Measurements from ENCODE around the gene P2RY12. TPM values are rescaled to one million over a fixed set of nuclear protein-coding genes. Genes with fewer than 3 reads are reported as not detected.

P2RY12 gene
- total and polyA plus RNA-seq, 2 donors (not counting 3 experiments of a cell fraction or from before 2014, with no cell fraction given), result not detected

- Histone ChIP-seq H3K9me3 (replicated peaks; ENCODE audit: control insufficient read depth, insufficient read depth, low read length) (no peaks in the 10 kb centered on the region), H3K9me1 (replicated peaks; ENCODE audit: control insufficient read depth, extremely low read depth, insufficient read depth, low read length) (no peaks in the 10 kb centered on the region), H3K27me3 (ENCODE audit: control insufficient read depth in 2 of 2, insufficient read depth in 2 of 2, low read length in 2 of 2) (no peaks in the 10 kb centered on the region), H3K36me3 (ENCODE audit: control insufficient read depth in 2 of 2, extremely low read depth in 1 of 2, insufficient read depth in 2 of 2, low read length in 2 of 2) (no peaks in the 10 kb centered on the region), H3K4me2 (ENCODE audit: insufficient read depth, low read length) (no peak overlapping the region), H3K4me1 (ENCODE audit: control insufficient read depth, extremely low read depth, insufficient read depth, low read length) (no peaks in the 10 kb centered on the region), H3K4me3 (replicated peaks in 1 of 3; ENCODE audit: insufficient read depth in 1 of 3, low read depth in 1 of 3, low read length in 3 of 3) (no peak overlapping the region), H3K27ac (ENCODE audit: insufficient read depth, low read depth, low read length) (no peak overlapping the region), H2AFZ (ENCODE audit: low read depth, low read length) (no peak overlapping the region), H4K20me1 (replicated peaks; ENCODE audit: control insufficient read depth, extremely low read depth, insufficient read depth, low read length) (no peaks in the 10 kb centered on the region), H3K79me2 (ENCODE audit: control insufficient read depth, insufficient read depth, low read length) (no peaks in the 10 kb centered on the region), H3K9ac (replicated peaks; ENCODE audit: extremely low read depth, insufficient read depth, low read length) (no peak overlapping the region)
- FAIRE-seq (no peak), DNase-seq (ENCODE audit: low read depth, low spot score) (no peak)
- TF ChIP-seq POLR2A (IDR thresholded peaks at IDR 0.05; ENCODE audit: low read depth, low read length) (no peak), GATA2 (IDR thresholded peaks at IDR 0.05; ENCODE audit: insufficient read depth, insufficient read length, low read depth, low read length) (no peak), POLR2AphosphoS5 (IDR thresholded peaks at IDR 0.05; ENCODE audit: insufficient read depth, low read depth, low read length) (no peak), FOS (IDR thresholded peaks at IDR 0.05; ENCODE audit: borderline replicate concordance, insufficient read depth, low read length) (no peak), MYC (IDR thresholded peaks at IDR 0.05; ENCODE audit: low read depth, low read length) (no peak), CTCF (IDR thresholded peaks at IDR 0.05; ENCODE audit: extremely low read depth in 1 of 2, insufficient read depth in 1 of 2, low read depth in 1 of 2, low read length in 2 of 2) (no peak), JUN (IDR thresholded peaks at IDR 0.05; ENCODE audit: borderline replicate concordance, insufficient read depth, insufficient read length, low read depth) (no peak), MAX (IDR thresholded peaks at IDR 0.05; ENCODE audit: insufficient read depth, insufficient read length) (no peak), EZH2 (IDR thresholded peaks at IDR 0.05; ENCODE audit: borderline replicate concordance, low read depth, low read length, severe bottlenecking) (no peak)
- POLR2A ChIA-PET, result no interaction called here
- dilution Hi-C loops (cut with MboI; ENCODE audit: extremely low pct_ligation_motif_present, low sequenced_read_pairs), result no loop called here
- BruUV-seq (replicated peaks), result no TSS peak
- intact Hi-C loops (cut with micrococcal nuclease), result no loop called here
- CTCF ChIA-PET, result interaction anchor here (0.8 to 1.8 kb wide), 5 partner anchors 9 to 488 kb away, joined by 3 to 6 read pairs (median 4); no protein-coding TSS in a partner anchor
These were observed 46.4 kb upstream of the P2RY12 start for GRCh38 chr3:151430821-151431484.
